Measurements from ENCODE around the gene SASH1.

DNA sequence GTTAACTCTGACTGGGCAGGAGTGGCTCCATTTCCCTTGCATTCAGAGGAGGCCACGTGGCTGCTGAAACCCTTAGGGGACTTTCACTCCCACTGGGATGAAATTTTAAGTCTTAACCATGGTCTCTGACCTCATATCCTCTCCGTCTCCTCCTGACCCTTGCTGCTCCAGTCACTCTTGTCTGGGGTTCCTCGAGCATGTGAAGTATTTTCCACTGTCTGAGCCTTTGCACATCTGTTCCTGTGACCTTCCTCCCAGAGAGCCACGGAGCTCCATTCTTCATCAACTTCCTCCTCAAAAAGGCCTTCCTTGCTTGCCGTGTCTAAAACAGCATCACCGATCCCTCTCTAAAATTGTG, 251.2 kb downstream of the SASH1 start:
- TF ChIP-seq CTCF (IDR thresholded peaks at IDR 0.05; ENCODE audit: borderline replicate concordance, extremely low read depth, low read length, poor library complexity, severe bottlenecking): no peak
- TF ChIP-seq EZH2 (IDR thresholded peaks at IDR 0.05; ENCODE audit: borderline replicate concordance, low read depth, low read length, severe bottlenecking): no peak
